Measurements from ENCODE around the gene GP1BA.

Gene GP1BA

DNA sequence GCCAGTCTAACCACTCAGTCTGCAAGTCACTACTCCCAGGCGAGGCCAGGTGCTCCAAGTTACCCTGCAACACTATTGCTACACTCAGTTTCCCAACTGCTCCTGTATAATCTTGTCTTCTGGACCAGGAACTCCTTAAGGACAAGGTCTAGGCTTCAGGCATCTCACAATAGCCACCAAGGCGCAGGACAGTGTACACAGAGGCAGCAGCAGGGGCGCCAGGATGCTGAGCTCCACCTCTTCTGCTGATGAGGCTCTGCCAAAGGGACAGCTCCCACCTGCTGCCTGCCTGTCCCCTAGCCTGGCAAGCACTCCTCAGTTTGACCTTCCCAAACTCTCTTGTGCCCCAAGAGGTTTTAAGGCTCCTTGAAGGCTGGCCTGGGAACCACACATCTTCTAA, 4.4 kb downstream of the GP1BA start:
- DNase-seq (ENCODE audit: insufficient read length, low spot score) (no peak), FAIRE-seq (no peak)

DNA sequence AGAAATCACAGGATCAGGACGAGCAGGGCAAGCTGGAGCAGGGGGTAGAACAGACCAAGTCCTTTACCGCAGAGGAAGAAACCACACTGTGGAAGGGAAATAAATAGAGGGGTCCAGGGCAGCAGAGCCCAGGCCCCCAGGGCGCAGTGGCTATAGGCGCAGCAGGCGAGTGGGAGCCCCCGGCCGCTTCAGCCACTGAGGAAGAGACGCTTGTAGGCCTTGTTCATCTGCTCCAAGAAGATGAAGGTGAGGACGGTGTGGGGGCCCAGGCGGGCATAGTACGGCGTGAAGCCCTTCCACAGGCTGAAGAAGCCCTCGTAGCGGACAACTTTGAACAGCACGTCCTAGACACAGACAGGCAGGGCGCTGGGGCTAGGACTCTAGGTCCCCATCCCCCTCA, 5.5 kb downstream of the GP1BA start:
- FAIRE-seq, result no peak
- no peak for DNase-seq (ENCODE audit: insufficient read length, low spot score)

- DNase-seq (ENCODE audit: insufficient read length, low spot score) (no peak), FAIRE-seq (no peak)
Measured at GRCh38 chr17:4938069-4938491, 6.0 kb downstream of the GP1BA start.

- FAIRE-seq (peak; percentile 81), DNase-seq (ENCODE audit: insufficient read length, low spot score) (no peak)
Measured at GRCh38 chr17:4938688-4939545, 6.8 kb downstream of the GP1BA start.

DNA sequence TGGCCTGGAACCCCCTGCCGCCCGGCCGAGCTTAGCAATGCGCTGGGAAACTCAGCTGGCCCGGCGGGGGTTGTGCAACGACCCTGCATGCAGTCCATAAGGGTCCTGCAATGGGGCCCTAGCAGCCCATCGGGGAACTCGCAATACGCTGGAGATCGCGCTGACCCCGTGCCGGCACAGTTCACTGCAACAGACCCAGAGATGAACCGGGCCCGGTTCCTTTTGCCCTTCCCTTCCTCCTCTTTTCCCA, 7.4 kb downstream of the GP1BA start:
- no peak for FAIRE-seq
- no peak for DNase-seq (ENCODE audit: insufficient read length, low spot score)

- DNase-seq (ENCODE audit: insufficient read length, low spot score) (peak; percentile 88), FAIRE-seq (peak; percentile 100)
Measured at GRCh38 chr17:4939796-4940554, 7.9 kb downstream of the GP1BA start, which contains the start of the genes RNF167 and SLC25A11. Gene RNF167, plus strand, starts transcription at chr17:4940268. Its CDS starts 642 bp downstream, at chr17:4940910. Gene SLC25A11, minus strand, starts transcription at chr17:4940046. Its CDS starts 136 bp downstream, at chr17:4939910.

- DNase-seq (ENCODE audit: insufficient read length, low spot score) (no peak), FAIRE-seq (peak; percentile 74)
Measured at GRCh38 chr17:4940555-4941318, 8.7 kb downstream of the GP1BA start.

DNA sequence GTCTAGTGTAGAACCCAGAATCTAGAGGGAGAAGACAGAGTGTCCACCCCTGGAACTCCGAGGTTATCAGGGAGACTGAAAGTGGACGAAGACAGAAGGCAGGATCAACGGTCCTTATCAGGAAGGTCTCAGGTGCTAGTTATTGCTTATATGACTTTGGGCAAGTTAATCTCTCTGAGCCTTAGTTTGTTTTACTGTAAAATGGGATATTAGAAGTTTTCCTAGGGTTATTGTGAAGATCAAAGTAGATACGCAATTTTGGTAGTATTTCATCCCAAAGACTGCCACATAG, 9.2 kb downstream of the GP1BA start:
- no peak for FAIRE-seq
- no peak for DNase-seq (ENCODE audit: insufficient read length, low spot score)

- DNase-seq (ENCODE audit: insufficient read length, low spot score) (no peak), FAIRE-seq (no peak)
Measured at GRCh38 chr17:4942760-4943508, 10.9 kb downstream of the GP1BA start.

DNA sequence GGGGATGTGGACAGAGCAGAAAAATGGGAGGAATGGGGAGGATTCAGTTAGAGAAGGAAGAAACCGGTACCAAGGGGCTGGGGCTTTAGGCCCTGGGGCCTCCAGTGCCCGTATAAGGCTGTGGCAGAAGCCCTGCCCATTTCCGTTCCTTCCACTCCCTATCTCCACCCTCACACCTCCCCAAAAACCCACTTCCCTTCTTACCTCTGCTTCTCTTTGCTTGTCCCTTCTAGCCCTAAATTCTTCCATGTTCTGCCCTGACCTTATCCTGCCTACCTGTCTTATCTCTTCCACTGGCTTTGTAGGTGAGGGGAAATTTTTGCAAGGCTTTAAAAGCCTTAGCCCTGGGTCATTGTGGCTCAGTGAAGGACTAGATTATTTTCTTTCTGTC, 12.1 kb downstream of the GP1BA start:
- FAIRE-seq (peak; percentile 78), DNase-seq (ENCODE audit: insufficient read length, low spot score) (no peak)

DNA sequence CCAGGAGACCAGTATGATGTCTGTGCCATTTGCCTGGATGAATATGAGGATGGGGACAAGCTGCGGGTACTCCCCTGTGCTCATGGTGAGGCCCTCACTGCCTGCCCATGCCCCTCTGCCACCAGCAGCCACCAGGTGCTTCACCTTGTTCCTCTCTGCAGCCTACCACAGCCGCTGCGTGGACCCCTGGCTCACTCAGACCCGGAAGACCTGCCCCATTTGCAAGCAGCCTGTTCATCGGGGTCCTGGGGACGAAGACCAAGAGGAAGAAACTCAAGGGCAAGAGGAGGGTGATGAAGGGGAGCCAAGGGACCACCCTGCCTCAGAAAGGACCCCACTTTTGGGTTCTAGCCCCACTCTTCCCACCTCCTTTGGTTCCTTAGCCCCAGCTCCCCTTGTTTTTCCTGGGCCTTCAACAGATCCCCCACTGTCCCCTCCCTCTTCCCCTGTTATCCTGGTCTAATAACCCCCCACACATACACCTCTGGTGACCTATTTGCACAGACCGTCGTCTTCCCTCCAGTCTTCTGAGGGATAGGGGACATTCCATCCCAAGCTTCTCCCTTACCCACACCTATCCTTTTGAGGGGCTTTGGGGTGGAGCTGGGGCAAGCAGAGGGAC, 12.6 kb downstream of the GP1BA start:
- DNase-seq (ENCODE audit: insufficient read length, low spot score), result no peak
- FAIRE-seq, result no peak

- FAIRE-seq, result peak; percentile 93
- no peak for DNase-seq (ENCODE audit: insufficient read length, low spot score)
Measured at GRCh38 chr17:4945176-4945943, 13.3 kb downstream of the GP1BA start.

GRCh38 chr17:4945944-4946280, 13.8 kb downstream of the GP1BA start:
- DNase-seq (ENCODE audit: insufficient read length, low spot score) (no peak), FAIRE-seq (no peak)

DNA sequence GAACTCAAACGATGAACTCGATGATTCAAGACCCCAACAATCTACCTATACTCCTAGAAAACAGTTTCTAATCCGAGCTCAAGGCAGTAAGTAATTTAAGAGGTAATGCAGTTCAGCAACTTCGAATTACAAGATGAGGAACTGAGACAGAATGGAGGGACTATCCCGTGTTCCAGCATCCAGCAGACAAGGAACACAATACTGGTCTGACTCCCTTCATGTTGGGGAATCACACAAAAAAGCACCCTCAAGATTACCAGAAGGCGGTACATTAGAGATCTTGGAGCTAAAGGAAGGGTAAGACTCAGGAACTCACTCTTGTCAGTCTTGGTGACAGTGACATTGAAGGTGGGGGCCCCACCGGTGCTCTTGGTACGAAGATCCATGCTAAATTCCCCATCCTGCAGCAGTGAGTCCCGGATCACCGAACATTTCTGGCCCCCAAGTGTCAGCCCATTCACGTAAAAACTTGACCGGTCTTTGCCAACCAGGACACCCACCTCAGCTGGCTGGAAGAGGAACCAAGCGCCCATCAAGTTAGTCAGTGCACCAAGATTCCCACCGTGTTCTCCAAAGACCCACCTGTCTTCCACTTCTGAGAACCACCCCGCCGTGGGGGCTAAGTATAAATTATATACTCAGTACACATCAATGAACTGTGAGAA, 14.4 kb downstream of the GP1BA start:
- FAIRE-seq (peak; percentile 69), DNase-seq (ENCODE audit: insufficient read length, low spot score) (no peak)

GRCh38 chr17:4947010-4947410, 14.9 kb downstream of the GP1BA start:
- no peak for DNase-seq (ENCODE audit: insufficient read length, low spot score)

GRCh38 chr17:4947411-4948165, 15.5 kb downstream of the GP1BA start:
- peak; percentile 78 for FAIRE-seq

More at GRCh38 chr17:4947010-4947410, 14.9 kb downstream of the GP1BA start:
- peak; percentile 18 for FAIRE-seq

DNA sequence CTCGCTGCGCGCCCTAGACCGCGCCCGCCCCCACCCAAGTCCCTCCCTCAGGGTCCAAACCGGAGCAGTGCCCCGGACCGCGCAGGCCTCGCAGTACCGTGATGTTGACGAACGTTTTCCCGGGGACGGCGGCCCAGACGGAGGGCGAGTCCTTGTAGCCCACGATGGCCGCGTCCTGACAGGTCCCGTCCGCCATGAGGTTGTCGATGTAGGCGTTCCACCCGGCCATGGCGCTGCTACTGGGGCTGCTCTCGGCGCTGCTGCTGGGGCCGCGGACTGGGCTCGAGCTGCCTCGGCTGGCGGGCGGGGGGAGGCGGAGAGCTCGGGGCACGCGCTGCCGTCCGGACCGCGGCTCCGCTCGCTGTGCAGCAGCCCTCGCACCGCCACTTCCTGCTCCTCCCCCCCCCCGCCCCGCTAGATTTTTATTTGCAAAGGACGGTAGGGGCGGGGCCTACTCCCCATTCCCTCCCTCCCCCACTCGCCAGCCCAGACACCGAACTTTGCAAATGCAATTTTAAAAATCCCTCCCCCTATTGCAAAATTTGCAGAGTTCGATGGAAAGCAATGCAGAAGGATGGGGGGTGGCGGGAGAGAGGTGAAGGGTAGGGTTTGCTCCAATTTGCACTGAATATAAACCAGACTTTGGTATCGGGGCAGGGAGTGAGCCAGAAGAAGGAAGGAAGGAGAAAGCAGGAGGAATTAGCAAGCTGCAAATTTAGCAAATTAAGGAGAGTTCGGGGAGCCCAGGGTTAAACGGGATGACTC, 16.3 kb downstream of the GP1BA start, which contains the start of gene PFN1:
Gene PFN1 (minus strand): TSS at position 365 of the 765 bp plus-strand sequence. CDS start 136 bp downstream, at position 229.
- DNase-seq (ENCODE audit: insufficient read length, low spot score) (peak; percentile 73), FAIRE-seq (no peak)

More at GRCh38 chr17:4947411-4948165, 15.5 kb downstream of the GP1BA start:
- DNase-seq (ENCODE audit: insufficient read length, low spot score), result no peak

Data from GM19239 (cell line).